Endometrial microvascular endothelial cells (primary cell): ENCODE measurements around the gene FAM50B. TPM values are rescaled to one million over a fixed set of nuclear protein-coding genes. Genes with fewer than 3 reads are reported as not detected.

ENCODE experiments used
- total RNA-seq: library from RNA; depleted of rRNA; stranded (reverse); fragments of >200 nt; gene quantifications from one replicate; pipeline ENCODE4 v1.2.3, GENCODE V29; 2015; ENCODE audit errors: inconsistent ontology term

Gene FAM50B
- total RNA-seq, 1 donor from 2014 or later = 7.7 TPM

Other genes with a start within 250 kb of the FAM50B start
- gene PXDC1, start 97.7 kb upstream of the FAM50B start, total RNA-seq = 77.1 TPM
- gene FAM217A, start 229.8 kb downstream of the FAM50B start, total RNA-seq = not detected